ENCODE results near the gene TTC17. TPM values are rescaled to one million over a fixed set of nuclear protein-coding genes. Genes with fewer than 3 reads are reported as not detected.
A peak's percentile ranks its signal among the peaks of the same experiment; 100 is the strongest.

TTC17 gene
- total RNA-seq, 1 experiment from 2014 or later = 92.7 TPM

DNA sequence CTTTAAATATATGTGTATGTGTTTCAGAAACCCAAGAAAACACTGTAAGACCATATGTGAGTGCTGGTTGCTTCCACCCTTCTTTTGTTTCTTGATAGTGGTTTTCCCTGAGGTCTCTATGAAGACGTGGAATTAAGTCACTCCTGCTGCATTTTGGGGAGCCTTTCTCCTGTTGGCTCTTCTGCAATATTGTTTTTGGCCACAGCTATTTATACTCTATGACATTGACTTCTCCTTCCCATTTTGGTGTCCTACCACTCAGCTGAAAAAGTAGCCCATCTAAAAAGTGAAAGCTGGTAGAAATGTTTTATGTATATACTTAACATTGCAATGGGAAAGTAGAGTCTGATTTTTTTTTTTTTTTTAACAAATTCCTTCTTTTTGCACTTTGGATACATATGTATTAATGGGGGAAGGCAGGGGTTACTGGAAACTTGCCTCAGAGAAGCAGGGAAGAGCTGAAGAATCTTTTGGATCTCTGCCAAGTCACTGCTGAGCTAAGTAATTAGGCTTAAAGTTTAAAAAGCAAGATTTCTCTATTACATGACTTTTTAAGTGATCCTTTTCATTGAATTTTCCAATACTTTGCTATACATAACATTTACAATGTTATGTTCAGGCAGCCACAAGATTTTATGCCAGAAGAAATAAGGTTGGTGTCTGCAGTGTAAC, 1.8 kb downstream of the TTC17 start:
- Mint-ChIP-seq H3K27ac (ENCODE audit: low read depth, unreplicated experiment) (peak overlapping the region; percentile 97), H3K27me3 (ENCODE audit: insufficient read depth, unreplicated experiment) (no peaks in the 10 kb centered on the region), H3K36me3 (ENCODE audit: insufficient read depth, unreplicated experiment) (peaks cover 10% of the 10 kb centered on the region), H3K9me3 (ENCODE audit: unreplicated experiment) (no peaks in the 10 kb centered on the region), H3K4me3 (ENCODE audit: unreplicated experiment) (peak overlapping the region; percentile 98), H3K4me1 (ENCODE audit: insufficient read depth, unreplicated experiment) (peaks cover 12% of the 10 kb centered on the region)
- intact Hi-C loops (cut with micrococcal nuclease) = no loop called here
- DNase-seq (ENCODE audit: unreplicated experiment) = peak; percentile 10
- no TSS peak for BruUV-seq (replicated peaks)
- TF ChIP-seq, protein P1, sequence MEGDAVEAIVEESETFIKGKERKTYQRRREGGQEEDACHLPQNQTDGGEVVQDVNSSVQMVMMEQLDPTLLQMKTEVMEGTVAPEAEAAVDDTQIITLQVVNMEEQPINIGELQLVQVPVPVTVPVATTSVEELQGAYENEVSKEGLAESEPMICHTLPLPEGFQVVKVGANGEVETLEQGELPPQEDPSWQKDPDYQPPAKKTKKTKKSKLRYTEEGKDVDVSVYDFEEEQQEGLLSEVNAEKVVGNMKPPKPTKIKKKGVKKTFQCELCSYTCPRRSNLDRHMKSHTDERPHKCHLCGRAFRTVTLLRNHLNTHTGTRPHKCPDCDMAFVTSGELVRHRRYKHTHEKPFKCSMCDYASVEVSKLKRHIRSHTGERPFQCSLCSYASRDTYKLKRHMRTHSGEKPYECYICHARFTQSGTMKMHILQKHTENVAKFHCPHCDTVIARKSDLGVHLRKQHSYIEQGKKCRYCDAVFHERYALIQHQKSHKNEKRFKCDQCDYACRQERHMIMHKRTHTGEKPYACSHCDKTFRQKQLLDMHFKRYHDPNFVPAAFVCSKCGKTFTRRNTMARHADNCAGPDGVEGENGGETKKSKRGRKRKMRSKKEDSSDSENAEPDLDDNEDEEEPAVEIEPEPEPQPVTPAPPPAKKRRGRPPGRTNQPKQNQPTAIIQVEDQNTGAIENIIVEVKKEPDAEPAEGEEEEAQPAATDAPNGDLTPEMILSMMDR (IDR thresholded peaks at IDR 0.05; ENCODE audit: unreplicated experiment) = no peak
- ChIA-PET POLR2A (interaction anchor here (0.8 to 4.9 kb wide), 8 partner anchors 8 to 337 kb away, joined by 3 to 64 read pairs (median 4); partner anchors contain the start of gene API5), CTCF (interaction anchor here (0.6 to 1.2 kb wide), 4 partner anchors 8 to 152 kb away, joined by 3 to 4 read pairs (median 3); partner anchors contain the start of gene API5)

GRCh38 chr11:43366677-43367076, 8.0 kb downstream of the TTC17 start:
- peak; percentile 26 for DNase-seq (ENCODE audit: unreplicated experiment)
- H3K27me3 Mint-ChIP-seq (ENCODE audit: insufficient read depth, unreplicated experiment) = no peaks in the 10 kb centered on the region
- POLR2A ChIA-PET = interaction anchor here (0.7 to 1.0 kb wide), 2 partner anchors 10 to 39 kb away, joined by 3 read pairs; no protein-coding TSS in a partner anchor
- H3K4me3 Mint-ChIP-seq (ENCODE audit: unreplicated experiment) = no peak overlapping the region
- intact Hi-C loops (cut with micrococcal nuclease) = no loop called here
- BruUV-seq (replicated peaks) = no TSS peak
- CTCF ChIA-PET = interaction anchor here (0.5 to 1.2 kb wide), 6 partner anchors 8 to 82 kb away, joined by 3 to 4 read pairs (median 3); partner anchors contain the start of gene TTC17
- TF ChIP-seq, protein P1 (IDR thresholded peaks at IDR 0.05; ENCODE audit: unreplicated experiment) = no peak
- H3K36me3 Mint-ChIP-seq (ENCODE audit: insufficient read depth, unreplicated experiment) = peaks cover 37% of the 10 kb centered on the region
- peaks cover 30% of the 10 kb centered on the region for H3K4me1 Mint-ChIP-seq (ENCODE audit: insufficient read depth, unreplicated experiment)
- H3K9me3 Mint-ChIP-seq (ENCODE audit: unreplicated experiment) = no peaks in the 10 kb centered on the region
- peak overlapping the region; percentile 14 for H3K27ac Mint-ChIP-seq (ENCODE audit: low read depth, unreplicated experiment)

DNA sequence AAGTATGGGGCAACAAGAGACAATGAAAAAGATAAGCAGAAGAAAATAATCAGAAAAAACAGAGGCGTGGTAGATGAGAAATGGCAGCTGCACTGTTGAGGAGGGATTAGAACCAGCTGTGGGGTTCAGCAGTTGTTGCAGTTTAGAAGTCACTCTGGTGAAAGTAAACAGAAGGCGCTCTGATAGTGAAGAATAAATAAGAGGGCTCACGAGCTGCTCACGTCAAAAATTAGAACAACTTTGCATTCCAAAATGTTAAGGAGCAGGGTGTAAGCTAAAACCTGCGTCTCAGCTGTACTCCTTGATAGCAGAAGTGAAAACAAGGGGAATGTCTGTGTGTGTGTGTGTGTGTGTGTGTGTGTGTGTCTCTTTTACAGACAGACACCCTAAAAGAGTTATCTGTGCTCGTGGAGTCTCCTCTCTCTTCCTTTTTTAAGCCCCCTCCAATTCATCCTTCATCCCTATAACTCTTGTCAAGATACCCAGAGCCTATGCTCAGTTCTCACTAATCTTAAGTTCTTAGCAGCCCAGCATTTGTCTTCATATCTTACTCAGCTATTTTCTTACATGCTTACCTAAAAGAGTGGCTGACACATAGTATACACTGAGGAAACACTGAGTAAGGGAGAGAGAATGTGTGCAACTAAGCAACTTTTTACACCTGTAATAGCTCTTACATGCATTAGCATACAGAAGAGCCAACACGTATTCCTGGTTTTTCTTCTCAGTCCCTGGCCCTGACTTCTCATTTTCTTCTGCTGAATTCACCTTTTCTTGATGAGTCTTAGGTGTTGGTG, 8.9 kb downstream of the TTC17 start:
- Mint-ChIP-seq H3K4me1 (ENCODE audit: insufficient read depth, unreplicated experiment) (peaks cover 30% of the 10 kb centered on the region), H3K36me3 (ENCODE audit: insufficient read depth, unreplicated experiment) (peaks cover 34% of the 10 kb centered on the region), H3K27ac (ENCODE audit: low read depth, unreplicated experiment) (no peak overlapping the region), H3K9me3 (ENCODE audit: unreplicated experiment) (no peaks in the 10 kb centered on the region), H3K4me3 (ENCODE audit: unreplicated experiment) (no peak overlapping the region), H3K27me3 (ENCODE audit: insufficient read depth, unreplicated experiment) (no peaks in the 10 kb centered on the region)
- ChIA-PET CTCF (interaction anchor here (0.6 to 1.0 kb wide), 5 partner anchors 9 to 56 kb away, joined by 3 to 4 read pairs (median 3); partner anchors contain the start of genes API5 and TTC17), POLR2A (interaction anchor here (0.7 to 3.5 kb wide), 3 partner anchors 8 to 40 kb away, joined by 3 to 23 read pairs (median 5); partner anchors contain the start of gene TTC17)
- DNase-seq (ENCODE audit: unreplicated experiment) = no peak
- intact Hi-C loops (cut with micrococcal nuclease) = no loop called here
- no TSS peak for BruUV-seq (replicated peaks)
- TF ChIP-seq, protein P1 (IDR thresholded peaks at IDR 0.05; ENCODE audit: unreplicated experiment) = no peak

- intact Hi-C loops (cut with micrococcal nuclease) = no loop called here
- TF ChIP-seq, protein P1 (IDR thresholded peaks at IDR 0.05; ENCODE audit: unreplicated experiment) = no peak
- Mint-ChIP-seq H3K4me3 (ENCODE audit: unreplicated experiment) (no peak overlapping the region), H3K9me3 (ENCODE audit: unreplicated experiment) (no peaks in the 10 kb centered on the region), H3K27me3 (ENCODE audit: insufficient read depth, unreplicated experiment) (no peaks in the 10 kb centered on the region), H3K4me1 (ENCODE audit: insufficient read depth, unreplicated experiment) (peaks cover 7% of the 10 kb centered on the region), H3K36me3 (ENCODE audit: insufficient read depth, unreplicated experiment) (peaks cover 41% of the 10 kb centered on the region), H3K27ac (ENCODE audit: low read depth, unreplicated experiment) (peak overlapping the region; percentile 84)
- POLR2A ChIA-PET = interaction anchor here (0.9 to 2.8 kb wide), 6 partner anchors 8 to 545 kb away, joined by 3 to 16 read pairs (median 4); partner anchors contain the start of genes API5 and TTC17
- no TSS peak for BruUV-seq (replicated peaks)
- CTCF ChIA-PET = interaction anchor here (1.0 kb wide), 1 partner anchor 9 kb away, joined by 3 read pairs; no protein-coding TSS in a partner anchor
- no peak for DNase-seq (ENCODE audit: unreplicated experiment)
Measured at GRCh38 chr11:43376065-43376464, 17.3 kb downstream of the TTC17 start.

All from MCF 10A (cell line).